ENCODE data around the gene LRRC2. TPM values are rescaled to one million over a fixed set of nuclear protein-coding genes. Genes with fewer than 3 reads are reported as not detected.
A peak's percentile ranks its signal among the peaks of the same experiment; 100 is the strongest.

Gene LRRC2
- total and polyA plus RNA-seq, 9 of the 15 experiments (the other 6 are each of a cell fraction or from before 2014, with no cell fraction given) = 0.01 to 0.04 (median 0.03) TPM; not detected in 5

DNA sequence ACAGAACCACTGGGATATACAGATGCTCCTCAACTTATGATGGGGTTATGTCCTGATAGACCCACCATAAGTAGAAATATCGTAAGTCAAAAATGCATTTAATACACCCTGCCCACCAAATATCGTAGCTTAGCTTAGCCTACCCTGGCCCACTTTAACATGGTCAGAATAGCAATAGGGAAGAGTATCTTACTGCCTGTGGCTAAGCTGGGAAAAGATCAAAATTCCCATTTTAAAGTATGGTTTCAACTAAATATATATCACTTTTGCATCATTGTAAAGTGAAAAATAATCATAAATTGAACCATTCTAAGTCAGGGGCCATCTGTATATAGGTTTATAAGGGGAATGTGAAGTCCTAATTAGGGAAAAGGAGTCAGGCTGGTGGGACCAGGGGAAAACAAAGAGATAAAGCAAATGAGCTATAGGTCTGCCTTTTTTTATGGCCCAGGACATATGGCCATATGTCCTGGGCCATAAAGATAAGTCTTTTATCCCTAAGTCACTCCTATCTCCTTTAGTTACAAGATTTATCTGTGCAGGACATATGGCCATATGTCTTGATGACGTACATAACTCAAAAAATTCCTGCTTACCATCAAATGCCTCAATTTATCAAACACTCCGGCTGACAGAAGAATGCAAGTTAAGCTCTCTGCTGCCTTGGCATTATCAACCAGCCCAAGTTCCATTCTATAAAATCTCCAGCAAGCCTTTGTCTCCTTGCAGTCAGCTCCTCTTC lies 57.1 kb downstream of the LRRC2 start (continued):
- TF ChIP-seq, protein P1, sequence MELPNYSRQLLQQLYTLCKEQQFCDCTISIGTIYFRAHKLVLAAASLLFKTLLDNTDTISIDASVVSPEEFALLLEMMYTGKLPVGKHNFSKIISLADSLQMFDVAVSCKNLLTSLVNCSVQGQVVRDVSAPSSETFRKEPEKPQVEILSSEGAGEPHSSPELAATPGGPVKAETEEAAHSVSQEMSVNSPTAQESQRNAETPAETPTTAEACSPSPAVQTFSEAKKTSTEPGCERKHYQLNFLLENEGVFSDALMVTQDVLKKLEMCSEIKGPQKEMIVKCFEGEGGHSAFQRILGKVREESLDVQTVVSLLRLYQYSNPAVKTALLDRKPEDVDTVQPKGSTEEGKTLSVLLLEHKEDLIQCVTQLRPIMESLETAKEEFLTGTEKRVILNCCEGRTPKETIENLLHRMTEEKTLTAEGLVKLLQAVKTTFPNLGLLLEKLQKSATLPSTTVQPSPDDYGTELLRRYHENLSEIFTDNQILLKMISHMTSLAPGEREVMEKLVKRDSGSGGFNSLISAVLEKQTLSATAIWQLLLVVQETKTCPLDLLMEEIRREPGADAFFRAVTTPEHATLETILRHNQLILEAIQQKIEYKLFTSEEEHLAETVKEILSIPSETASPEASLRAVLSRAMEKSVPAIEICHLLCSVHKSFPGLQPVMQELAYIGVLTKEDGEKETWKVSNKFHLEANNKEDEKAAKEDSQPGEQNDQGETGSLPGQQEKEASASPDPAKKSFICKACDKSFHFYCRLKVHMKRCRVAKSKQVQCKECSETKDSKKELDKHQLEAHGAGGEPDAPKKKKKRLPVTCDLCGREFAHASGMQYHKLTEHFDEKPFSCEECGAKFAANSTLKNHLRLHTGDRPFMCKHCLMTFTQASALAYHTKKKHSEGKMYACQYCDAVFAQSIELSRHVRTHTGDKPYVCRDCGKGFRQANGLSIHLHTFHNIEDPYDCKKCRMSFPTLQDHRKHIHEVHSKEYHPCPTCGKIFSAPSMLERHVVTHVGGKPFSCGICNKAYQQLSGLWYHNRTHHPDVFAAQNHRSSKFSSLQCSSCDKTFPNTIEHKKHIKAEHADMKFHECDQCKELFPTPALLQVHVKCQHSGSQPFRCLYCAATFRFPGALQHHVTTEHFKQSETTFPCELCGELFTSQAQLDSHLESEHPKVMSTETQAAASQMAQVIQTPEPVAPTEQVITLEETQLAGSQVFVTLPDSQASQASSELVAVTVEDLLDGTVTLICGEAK (IDR thresholded peaks at IDR 0.05) = 0 out of 2 replicates have a peak, but pooled peaks have one; percentile 34
- TF ChIP-seq, protein P1 (CRISPR knock-in tag; IDR thresholded peaks at IDR 0.05) = no peak
- peak; percentile 96 for TF ChIP-seq ZNF584 (CRISPR knock-in tag; IDR thresholded peaks at IDR 0.05; ENCODE audit: low read depth)
- TF ChIP-seq, protein P2, sequence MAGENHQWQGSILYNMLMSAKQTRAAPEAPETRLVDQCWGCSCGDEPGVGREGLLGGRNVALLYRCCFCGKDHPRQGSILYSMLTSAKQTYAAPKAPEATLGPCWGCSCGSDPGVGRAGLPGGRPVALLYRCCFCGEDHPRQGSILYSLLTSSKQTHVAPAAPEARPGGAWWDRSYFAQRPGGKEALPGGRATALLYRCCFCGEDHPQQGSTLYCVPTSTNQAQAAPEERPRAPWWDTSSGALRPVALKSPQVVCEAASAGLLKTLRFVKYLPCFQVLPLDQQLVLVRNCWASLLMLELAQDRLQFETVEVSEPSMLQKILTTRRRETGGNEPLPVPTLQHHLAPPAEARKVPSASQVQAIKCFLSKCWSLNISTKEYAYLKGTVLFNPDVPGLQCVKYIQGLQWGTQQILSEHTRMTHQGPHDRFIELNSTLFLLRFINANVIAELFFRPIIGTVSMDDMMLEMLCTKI (IDR thresholded peaks at IDR 0.05; ENCODE audit: partially characterized antibody) = no peak
- TF ChIP-seq TFAM (CRISPR knock-in tag; conservative IDR thresholded peaks at IDR 0.05) = no peak
- TF ChIP-seq HDAC6 (IDR thresholded peaks at IDR 0.05; ENCODE audit: low read depth, low read length) = no peak
- TF ChIP-seq COPS2 (conservative IDR thresholded peaks at IDR 0.05) = no peak
- TF ChIP-seq HIVEP1 (CRISPR knock-in tag; IDR thresholded peaks at IDR 0.05) = 0 out of 2 replicates have a peak, but pooled peaks have one; percentile 51
- TF ChIP-seq ZNF197 (CRISPR knock-in tag; IDR thresholded peaks at IDR 0.05; ENCODE audit: low read depth) = peak; percentile 96
- no peak for TF ChIP-seq YBX1 (IDR thresholded peaks at IDR 0.05)
- TF ChIP-seq OTX1 (CRISPR knock-in tag; IDR thresholded peaks at IDR 0.05) = no peak
- peak; percentile 100 for TF ChIP-seq MEIS2 (IDR thresholded peaks at IDR 0.05; ENCODE audit: partially characterized antibody)
- TF ChIP-seq CCNT2 (IDR thresholded peaks at IDR 0.05; ENCODE audit: borderline replicate concordance, extremely low read depth, insufficient read length, low read depth, low read length) = peak; percentile 100
- no peak for TF ChIP-seq NFE2L1 (tag; IDR thresholded peaks at IDR 0.05; ENCODE audit: borderline replicate concordance, low read depth)
- TF ChIP-seq MTA3 (IDR thresholded peaks at IDR 0.05; ENCODE audit: borderline replicate concordance) = peak; percentile 93
- no peak for TF ChIP-seq NR3C1 (CRISPR knock-in tag; IDR thresholded peaks at IDR 0.05)
- TF ChIP-seq BCL6 (CRISPR knock-in tag; IDR thresholded peaks at IDR 0.05) = peak; percentile 41; the same call in 1 of the 2 replicates
